K562 (cell line): ENCODE data around the gene CCDC136.

Experiments used
- CHD2 ChIP-seq: IDR thresholded peaks from 2 replicates; pipeline ENCODE4 v1.6.1; 2011; ENCODE audit warnings: low read depth, low read length
- GABPA ChIP-seq: fragments of 200-800 bp; sonication (Bioruptor generic); conservative IDR thresholded peaks from 2 replicates; pipeline ENCODE4 v1.6.1; 2016; ENCODE audit warnings: low read depth, missing genetic modification characterization, missing compliant biosample characterization
- MAFK ChIP-seq: IDR thresholded peaks from 2 replicates; pipeline ENCODE4 v1.6.1; 2011; ENCODE audit warnings: low read length, improper control_type of control experiment
- POLR2A ChIP-seq: fragments of 450-650 bp; conservative IDR thresholded peaks from 2 replicates; pipeline ENCODE4 v1.6.1; 2016
- TF ChIP-seq, protein P1 (sequence below), 2 experiments: fragments of 450-650 bp in 1 of 2; sonication (generic) in 1 of 2; formaldehyde crosslinking in 1 of 2; IDR thresholded peaks in 1 of 2; conservative IDR thresholded peaks in 1 of 2; 2 replicates each; pipeline versions ENCODE4 v1.6.1 to v1.8.1; 2016 to 2023; ENCODE audit warnings: mild to moderate bottlenecking in 2 of 2, moderate library complexity in 2 of 2, inconsistent platforms in 1 of 2, missing genetic modification reagents in 1 of 2

DNA sequence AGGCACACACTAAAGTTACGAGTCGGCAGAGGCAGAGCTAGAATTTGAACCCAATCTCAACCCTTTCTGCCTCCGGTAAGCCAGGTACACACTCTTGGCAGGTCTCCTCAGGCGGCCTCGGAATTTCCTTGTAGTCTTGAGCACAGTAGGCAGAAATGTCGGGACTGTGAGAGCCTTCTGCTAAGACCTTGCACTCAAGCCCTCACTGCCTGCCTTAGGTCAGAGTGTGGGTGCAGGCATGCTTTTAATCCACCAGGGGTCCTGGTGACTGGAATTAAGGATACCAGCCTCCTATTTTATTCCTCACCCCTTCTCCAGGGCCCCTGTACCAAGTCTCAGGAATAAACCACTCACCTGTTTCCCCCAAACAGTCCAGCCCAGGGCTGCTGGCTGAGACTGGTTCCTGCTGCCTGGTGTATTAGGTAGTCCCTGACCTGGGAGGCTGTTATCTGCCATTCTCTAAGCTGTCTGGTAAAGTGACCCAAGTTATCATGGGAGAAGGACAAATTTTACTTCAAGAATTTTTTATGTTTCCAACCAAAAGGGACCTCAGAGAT lies 71.7 kb downstream of the CCDC136 start:
- TF ChIP-seq POLR2A (no peak), CHD2 (no peak), MAFK (no peak), GABPA (tag) (no peak)
- TF ChIP-seq, protein P1, sequence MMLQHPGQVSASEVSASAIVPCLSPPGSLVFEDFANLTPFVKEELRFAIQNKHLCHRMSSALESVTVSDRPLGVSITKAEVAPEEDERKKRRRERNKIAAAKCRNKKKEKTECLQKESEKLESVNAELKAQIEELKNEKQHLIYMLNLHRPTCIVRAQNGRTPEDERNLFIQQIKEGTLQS (IDR thresholded peaks at IDR 0.05), result no peak
- TF ChIP-seq, protein P1 (CRISPR knock-in tag; conservative IDR thresholded peaks at IDR 0.05), result no peak
